Measurements from ENCODE around the gene FAM162B.
"Not testable (repeated sequence)": the region's sequence is repeated elsewhere in the genome, so short reads cannot be mapped to it uniquely, and the experiment has no call there.

FAM162B gene

DNA sequence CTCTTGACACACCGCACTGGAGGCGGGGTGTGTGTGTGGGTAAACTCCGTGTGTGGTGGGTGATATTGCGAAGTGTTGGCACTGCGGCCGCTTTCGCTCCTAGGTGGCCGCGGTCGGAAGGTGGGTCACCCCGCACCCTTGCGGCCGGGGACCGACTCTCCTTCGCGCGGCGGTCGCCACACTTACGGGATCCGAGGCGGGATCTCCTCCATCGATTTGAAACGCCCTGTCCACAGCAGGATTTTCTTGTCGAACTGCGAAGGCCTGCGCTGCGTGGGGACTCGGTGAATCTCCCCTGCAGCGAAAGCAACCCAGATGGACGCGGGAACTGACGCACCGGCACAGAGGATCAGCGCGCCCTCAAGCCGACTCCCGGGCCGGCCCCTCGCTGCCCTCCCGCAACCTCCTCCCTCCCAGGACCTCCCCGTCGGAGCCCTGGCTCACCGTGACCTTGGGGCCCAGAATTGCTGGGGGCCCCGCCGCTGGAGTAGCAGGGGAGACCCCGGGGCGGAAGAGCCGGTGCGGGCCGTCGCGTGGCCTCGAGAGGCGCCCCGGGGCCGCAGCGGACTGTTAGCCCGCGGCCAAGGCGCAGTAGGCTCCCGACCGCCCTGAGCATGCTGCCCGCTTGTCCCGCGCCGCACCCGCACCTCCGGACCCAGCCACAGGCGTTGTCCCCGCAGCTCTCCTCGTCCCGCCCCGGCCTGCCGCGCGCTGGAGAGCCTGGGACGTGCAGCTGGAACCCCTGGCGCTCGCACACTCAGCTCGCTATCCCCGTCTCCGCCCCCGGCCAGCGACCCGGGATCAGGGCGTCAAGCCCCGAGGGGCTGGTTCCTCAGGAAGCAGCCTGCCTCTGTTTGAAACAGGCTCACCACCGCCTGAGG lies at the start of gene FAM162B:
FAM162B (minus strand) TSS at position 759 of the 881 bp plus-strand sequence; CDS start at position 616, 143 bp downstream.
- peak; percentile 14 for DNase-seq (ENCODE audit: low spot score)

DNA sequence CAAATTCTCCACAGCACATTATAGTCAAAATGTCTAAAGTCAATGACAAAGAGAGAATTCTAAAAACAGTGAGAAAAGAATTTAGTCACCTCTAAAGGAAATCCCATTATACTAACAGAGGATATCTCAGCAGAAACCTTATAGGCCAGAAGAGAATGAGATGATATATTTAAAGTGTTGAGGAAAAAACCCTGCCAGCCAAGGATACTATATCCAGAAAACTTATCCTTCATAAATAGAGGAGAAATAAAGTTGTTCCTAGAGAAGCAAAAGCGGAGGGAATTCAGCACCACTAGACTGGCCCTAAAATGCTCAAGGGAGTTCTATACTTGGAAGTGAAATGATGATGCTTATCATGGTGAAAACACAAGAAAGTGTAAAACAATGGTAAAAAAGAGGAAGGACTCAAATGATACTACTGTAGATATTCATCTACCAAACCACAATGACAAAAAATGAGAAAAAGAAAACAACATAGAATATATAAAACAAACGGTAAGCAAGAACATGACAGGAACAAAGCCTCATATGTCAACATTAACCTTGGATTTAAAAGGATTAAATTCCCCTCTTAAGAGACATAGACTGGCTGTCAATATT lies 46.6 kb upstream of the FAM162B start:
- no peak for DNase-seq (ENCODE audit: low spot score)

DNA sequence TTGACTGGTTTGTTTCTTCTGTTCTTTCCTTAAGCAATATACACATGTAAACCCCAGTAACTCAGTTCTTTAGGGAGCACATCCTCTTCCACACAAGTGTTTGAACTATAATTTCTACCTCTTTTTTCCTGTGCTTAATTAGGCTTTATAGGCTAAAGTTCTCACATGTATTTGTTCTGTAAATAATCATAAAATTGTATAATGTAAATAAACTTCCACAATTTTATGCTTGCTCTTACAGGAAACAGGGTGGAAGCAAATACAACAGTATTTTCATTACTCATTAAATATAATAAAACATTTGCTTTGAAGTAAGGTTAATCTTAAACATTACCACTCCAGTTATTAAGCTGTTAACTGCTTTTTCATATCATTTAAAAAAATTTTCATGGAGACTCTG lies 36.5 kb upstream of the FAM162B start:
- DNase-seq (ENCODE audit: low spot score): no peak

DNA sequence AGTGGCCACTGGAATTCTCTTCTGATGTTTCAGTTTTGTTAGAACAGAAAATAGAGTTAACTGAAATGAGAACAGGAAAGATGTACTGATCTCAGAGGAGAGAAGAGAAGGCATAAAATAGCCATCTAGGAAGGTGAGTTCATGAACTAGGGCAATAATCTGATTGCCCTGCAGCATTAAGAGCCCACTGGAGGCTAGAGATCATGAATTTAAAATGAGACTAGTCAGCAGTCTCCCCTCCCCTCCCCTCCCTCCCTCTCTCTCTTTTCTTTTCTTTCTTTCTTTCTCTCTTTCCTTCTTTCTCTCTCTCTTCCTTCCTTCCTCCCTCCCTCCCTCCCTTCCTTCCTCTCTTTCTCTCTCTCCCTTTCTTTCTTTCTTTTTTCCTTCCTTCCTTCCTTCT lies 34.4 kb upstream of the FAM162B start:
- DNase-seq (ENCODE audit: low spot score): no peak

- DNase-seq (ENCODE audit: low spot score): no peak
Measured at GRCh38 chr6:116797585-116797984, 32.1 kb upstream of the FAM162B start.

- DNase-seq (ENCODE audit: low spot score): no peak
Measured at GRCh38 chr6:116793224-116793623, 27.7 kb upstream of the FAM162B start.

- no peak for DNase-seq (ENCODE audit: low spot score)
Measured at GRCh38 chr6:116783852-116784251, 18.3 kb upstream of the FAM162B start.

DNA sequence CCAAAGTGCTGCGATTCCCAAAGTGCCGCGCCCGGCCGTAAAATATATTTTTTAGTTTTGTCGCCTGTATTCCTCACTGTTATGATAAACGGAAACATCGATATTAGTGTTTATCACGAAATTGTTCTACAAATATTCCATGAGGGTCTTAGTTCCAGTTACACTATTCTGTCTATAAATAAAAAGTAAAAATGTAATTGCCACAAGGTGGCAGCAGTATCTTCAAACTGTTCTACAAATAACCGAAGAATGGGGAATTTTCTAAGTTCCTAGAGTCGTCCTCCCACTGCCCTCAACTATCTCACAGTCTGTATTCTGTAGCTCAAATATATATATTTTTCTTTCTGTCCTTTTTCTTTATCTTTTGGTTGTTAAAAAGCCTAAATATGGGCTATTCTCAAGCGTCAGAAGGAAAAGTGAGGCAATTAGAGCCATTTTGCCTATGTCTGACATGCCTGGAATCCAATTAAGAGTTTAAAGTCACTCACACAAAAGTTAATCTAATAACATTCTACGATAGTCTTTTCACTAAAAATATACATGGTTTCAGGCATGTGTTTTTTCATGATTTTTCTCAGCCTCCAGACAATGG lies 14.2 kb upstream of the FAM162B start:
- DNase-seq (ENCODE audit: low spot score): peak; percentile 44

DNA sequence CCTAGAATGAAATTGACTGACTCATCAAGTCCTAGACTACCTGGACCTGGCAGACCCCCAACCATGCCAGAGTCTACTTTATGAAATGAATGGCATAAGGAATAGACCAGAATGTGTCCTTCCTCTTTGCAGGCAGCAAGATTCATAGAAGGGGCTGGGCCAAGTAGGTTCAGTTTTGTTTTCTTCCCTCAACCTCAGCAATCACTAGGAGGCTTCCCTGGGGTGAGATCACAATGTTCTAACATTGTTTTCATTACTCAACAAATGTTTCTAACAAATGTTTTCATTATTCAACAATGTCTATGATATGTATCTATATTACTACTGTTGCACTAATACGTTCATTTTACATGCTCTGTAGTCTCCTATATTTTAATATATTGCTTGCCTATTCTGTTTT lies 8.4 kb upstream of the FAM162B start:
- DNase-seq (ENCODE audit: low spot score): no peak

GRCh38 chr6:116772450-116772849 lies 6.9 kb upstream of the FAM162B start:
- no peak for DNase-seq (ENCODE audit: low spot score)

DNA sequence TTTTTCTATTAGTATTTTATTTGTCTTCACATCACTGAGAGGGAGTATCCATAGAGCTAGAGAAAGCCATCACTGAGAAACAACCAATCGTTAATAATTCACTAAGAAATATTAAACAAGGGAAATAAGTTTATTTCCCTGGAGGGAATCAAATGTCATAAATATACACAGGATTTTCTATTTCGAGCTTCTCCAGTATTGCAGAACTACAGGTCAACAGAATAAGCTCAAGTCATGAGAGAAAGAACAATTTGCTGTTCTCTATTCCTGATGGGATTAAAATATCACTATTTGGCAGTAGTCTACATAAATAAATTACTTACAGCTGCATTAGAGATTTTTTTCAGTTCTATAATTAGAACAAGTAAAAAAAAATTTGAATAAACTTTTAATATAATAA lies 2.2 kb upstream of the FAM162B start:
- DNase-seq (ENCODE audit: low spot score): no peak

DNA sequence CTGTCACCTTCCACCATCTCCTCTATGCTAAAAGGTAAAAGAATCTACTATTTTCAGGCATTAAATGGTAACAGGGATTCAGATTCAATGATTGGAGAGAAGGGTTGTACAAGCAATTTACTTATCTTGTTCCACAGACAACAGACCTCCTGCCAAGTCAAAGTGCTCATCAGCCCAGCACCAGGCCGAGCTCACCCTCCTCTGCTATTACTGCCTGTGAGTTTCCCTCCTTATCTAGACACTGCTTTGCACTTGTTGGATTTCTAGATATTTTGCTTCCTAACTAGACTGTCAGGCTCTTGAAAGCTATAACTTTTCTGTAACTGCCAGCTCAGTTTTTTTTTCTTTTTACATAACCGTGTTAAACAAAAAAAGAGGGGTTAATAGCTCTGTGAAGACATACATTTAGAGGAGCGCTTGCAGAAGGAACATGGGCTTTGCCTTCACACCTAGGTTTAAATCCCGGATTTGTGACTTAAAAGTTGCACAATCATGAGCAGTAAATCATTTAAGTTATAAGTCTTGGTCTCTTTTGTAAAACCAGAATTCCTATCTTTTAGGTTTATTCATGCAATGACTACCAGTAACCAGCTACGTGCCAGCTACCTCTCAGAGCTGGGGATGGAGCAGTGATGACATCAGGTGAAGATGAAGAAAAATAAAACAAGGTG lies 1.1 kb upstream of the FAM162B start:
- no peak for DNase-seq (ENCODE audit: low spot score)

DNA sequence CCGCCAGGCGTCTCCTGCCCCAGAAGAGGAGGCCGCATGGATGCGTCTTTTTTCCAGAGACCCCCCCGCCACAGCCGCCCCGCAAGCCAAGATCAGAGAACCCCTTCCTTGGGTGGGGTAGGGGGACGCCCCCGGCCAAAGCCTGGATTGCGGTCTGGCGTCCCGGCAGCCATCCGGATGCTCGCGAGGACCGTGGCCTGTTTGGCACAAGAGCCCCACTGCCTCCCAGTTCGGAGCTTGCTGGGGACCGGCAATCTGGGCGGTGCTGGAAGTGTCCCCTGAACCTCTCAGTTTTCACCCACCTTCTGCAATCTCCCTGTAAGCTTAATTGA lies 924 bp downstream of the FAM162B start:
- no peak for DNase-seq (ENCODE audit: low spot score)

- peak; percentile 20 for DNase-seq (ENCODE audit: low spot score)
Measured at GRCh38 chr6:116763906-116764628, 1.5 kb downstream of the FAM162B start.

DNA sequence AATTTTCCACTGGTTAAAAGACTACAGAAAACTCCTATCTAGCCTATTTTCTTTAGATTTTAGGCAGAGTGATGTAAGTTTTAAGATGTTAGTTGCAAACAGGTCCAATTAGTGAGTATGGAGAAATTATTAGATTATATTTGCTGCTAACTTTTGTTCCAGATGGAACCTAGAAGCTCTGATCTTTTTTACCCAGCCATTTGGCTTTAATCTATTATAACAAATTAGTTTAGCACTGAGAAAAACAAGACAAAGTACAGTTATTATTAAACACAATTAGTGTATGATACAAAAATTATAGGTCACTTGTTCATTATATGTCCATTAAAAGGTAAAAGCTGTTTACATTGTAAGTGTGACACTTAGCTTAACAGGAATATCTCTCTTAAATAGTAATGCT lies 2.5 kb downstream of the FAM162B start:
- no peak for DNase-seq (ENCODE audit: low spot score)

- DNase-seq (ENCODE audit: low spot score): no peak
Measured at GRCh38 chr6:116762235-116762634, 3.3 kb downstream of the FAM162B start.

DNA sequence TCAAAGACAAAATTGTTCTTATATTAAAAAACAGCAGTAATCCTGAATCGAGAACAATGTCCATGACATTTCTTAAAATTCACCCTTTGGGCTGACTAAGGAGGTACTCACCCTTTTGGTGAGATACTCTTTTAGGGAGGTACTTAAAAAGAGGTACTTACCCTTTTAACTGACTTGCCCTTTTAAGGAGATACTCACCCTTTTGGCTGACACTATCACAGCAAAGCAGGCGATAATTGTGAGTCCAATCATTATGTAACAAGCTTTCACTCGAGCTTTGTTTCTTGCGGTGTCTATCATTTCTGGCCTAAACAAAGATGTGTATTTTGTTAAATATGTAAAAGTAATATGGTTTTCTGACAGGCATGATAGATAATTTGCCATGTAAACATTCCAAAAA lies 3.7 kb downstream of the FAM162B start:
- DNase-seq (ENCODE audit: low spot score): no peak

- DNase-seq (ENCODE audit: low spot score): no peak
Measured at GRCh38 chr6:116745176-116745575, 20.3 kb downstream of the FAM162B start.

DNA sequence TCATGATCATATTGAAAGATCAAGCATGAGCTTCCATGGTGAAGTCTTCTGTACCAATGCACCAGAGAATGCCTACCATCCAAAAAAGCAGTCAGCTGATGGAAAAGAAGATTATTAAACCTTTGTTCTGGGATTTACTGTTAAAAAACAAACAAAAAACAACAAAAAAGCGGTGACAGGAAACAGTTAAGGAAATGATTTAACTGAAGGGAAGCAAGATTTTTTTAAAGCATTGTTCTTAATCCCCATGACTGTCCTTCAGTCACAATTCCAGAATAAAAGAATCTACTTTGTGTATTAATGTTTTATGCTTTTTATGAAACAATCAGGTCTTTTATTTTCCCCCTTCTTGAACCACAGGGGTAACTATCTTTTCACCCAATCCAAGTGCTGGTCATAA lies 23.9 kb downstream of the FAM162B start:
- DNase-seq (ENCODE audit: low spot score): peak; percentile 59

- not testable (repeated sequence) for DNase-seq (ENCODE audit: low spot score)
Measured at GRCh38 chr6:116740486-116740885, 25.0 kb downstream of the FAM162B start.

DNA sequence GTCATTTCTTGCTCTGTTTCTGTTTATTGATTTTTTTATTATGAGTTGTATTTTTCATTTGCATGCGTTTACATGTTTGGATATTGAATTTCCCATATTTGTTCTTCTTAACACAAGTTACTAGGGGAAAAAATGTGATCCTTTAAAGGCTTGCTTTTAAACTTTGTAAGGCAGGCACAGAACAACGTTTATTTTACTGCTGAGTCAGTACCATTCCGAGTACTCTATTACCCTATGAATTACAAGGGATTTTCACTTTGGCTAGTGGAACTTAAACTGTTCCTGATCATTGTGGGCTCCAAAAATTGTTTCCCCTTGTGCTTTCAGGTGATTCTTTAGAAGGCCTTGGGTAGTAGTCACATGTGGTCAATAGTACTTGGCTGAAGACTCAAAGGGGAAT lies 28.5 kb downstream of the FAM162B start:
- no peak for DNase-seq (ENCODE audit: low spot score)

DNA sequence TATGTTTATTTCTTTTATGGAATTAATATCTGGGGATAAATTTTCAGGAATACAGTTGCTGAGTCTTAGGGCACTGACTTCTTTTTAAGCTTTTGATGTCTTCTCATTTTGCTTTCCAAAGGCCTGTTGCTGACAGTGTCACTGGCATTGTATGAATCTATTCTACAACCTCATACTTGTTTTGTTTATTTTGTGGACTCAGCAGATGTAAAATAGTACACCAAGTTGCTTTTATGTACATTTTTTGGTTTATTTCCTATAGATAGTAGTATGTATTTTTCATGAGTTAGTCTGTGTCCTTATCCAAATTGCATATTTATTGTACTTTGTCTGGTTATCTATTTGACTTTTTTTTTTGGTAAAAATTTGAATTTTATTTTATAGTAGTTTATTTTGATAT lies 35.0 kb downstream of the FAM162B start:
- no peak for DNase-seq (ENCODE audit: low spot score)

Data from kidney capillary endothelial cell (primary cell).